GM23338 (cell line): ENCODE data around the gene MRPS34. TPM values are rescaled to one million over a fixed set of nuclear protein-coding genes. Genes with fewer than 3 reads are reported as not detected.

Source experiments
- ATAC-seq: fragments of 200-7000 bp; cut with Tn5 transposase; 3 replicates; pipeline ENCODE4 v1.9.1; 2020
- DNase-seq: peaks from one replicate; pipeline ENCODE4 v3.0.0-alpha.2; 2015; ENCODE audit warnings: low spot score
- H2AFZ ChIP-seq: fragments of 200-600 bp; sonication (generic); 2 replicates; pipeline ENCODE4 v1.8.0; 2016; ENCODE audit warnings: antibody characterized with exemption, mild to moderate bottlenecking, moderate library complexity
- H3F3A ChIP-seq: fragments of 200-600 bp; sonication (generic); replicated peaks from 2 replicates; pipeline ENCODE4 v1.8.0; 2017; ENCODE audit warnings: antibody characterized with exemption, mixed run types, low read depth
- H3K27ac ChIP-seq: fragments of 200-600 bp; sonication (generic); 2 replicates; pipeline ENCODE4 v1.6.1; 2016; ENCODE audit warnings: low read depth
- H3K27me3 ChIP-seq: fragments of 200-600 bp; sonication (generic); 2 replicates; pipeline ENCODE4 v1.8.0; 2016; ENCODE audit warnings: mild to moderate bottlenecking, mixed run types, moderate library complexity; ENCODE audit not compliant: insufficient read depth
- H3K36me3 ChIP-seq: fragments of 200-600 bp; sonication (generic); 2 replicates; pipeline ENCODE4 v1.8.0; 2016; ENCODE audit warnings: mild to moderate bottlenecking; ENCODE audit not compliant: insufficient read depth
- H3K4me1 ChIP-seq: fragments of 200-600 bp; sonication (generic); 2 replicates; pipeline ENCODE4 v1.8.0; 2016; ENCODE audit warnings: mild to moderate bottlenecking, moderate library complexity; ENCODE audit not compliant: insufficient read depth
- H3K4me2 ChIP-seq: fragments of 200-600 bp; sonication (generic); 2 replicates; pipeline ENCODE4 v1.7.1; 2017; ENCODE audit warnings: mixed run types
- H3K4me3 ChIP-seq: fragments of 200-600 bp; sonication (generic); 2 replicates; pipeline ENCODE4 v1.6.1; 2016; ENCODE audit warnings: mixed run types
- H3K79me2 ChIP-seq: fragments of 200-600 bp; sonication (generic); replicated peaks from 2 replicates; pipeline ENCODE4 v1.8.0; 2017; ENCODE audit warnings: mild to moderate bottlenecking; ENCODE audit not compliant: insufficient read depth
- H3K9me2 ChIP-seq: fragments of 200-600 bp; sonication (generic); 2 replicates; pipeline ENCODE4 v1.8.0; 2017; ENCODE audit not compliant: insufficient read depth
- H4K20me1 ChIP-seq: fragments of 200-600 bp; sonication (generic); replicated peaks from 2 replicates; pipeline ENCODE4 v1.8.0; 2017; ENCODE audit warnings: mild to moderate bottlenecking; ENCODE audit not compliant: insufficient read depth
- H3K27ac Mint-ChIP-seq: 2 replicates; pipeline ENCODE4 v1.8.0; 2020; ENCODE audit warnings: inconsistent platforms, mild to moderate bottlenecking, moderate library complexity, mixed read lengths
- H3K27me3 Mint-ChIP-seq: 3 replicates; pipeline ENCODE4 v1.8.0; 2022; ENCODE audit warnings: low read depth, mild to moderate bottlenecking, moderate library complexity, mixed read lengths, inconsistent platforms; ENCODE audit not compliant: insufficient read depth, poor library complexity
- H3K36me3 Mint-ChIP-seq: 3 replicates; pipeline ENCODE4 v1.8.0; 2021; ENCODE audit warnings: low read depth, mild to moderate bottlenecking, inconsistent platforms, moderate library complexity, mixed read lengths
- H3K4me1 Mint-ChIP-seq: 3 replicates; pipeline ENCODE4 v1.8.0; 2020; ENCODE audit warnings: mild to moderate bottlenecking, inconsistent platforms, mixed read lengths
- H3K4me3 Mint-ChIP-seq: 3 replicates; pipeline ENCODE4 v1.8.0; 2021; ENCODE audit warnings: moderate library complexity, mild to moderate bottlenecking, inconsistent platforms, mixed read lengths
- H3K9me3 Mint-ChIP-seq: 3 replicates; pipeline ENCODE4 v1.8.0; 2020; ENCODE audit warnings: moderate library complexity, mild to moderate bottlenecking, inconsistent platforms, mixed read lengths
- CREB1 ChIP-seq: fragments of 250-450 bp; sonication (Bioruptor Pico); IDR thresholded peaks from 2 replicates; pipeline ENCODE4 v1.5.0; 2020; ENCODE audit warnings: low read depth, mild to moderate bottlenecking, moderate library complexity
- EZH2 ChIP-seq: fragments of 200-600 bp; sonication (generic); IDR thresholded peaks from one replicate; pipeline ENCODE4 v1.8.0; 2017; ENCODE audit warnings: antibody characterized with exemption, mild to moderate bottlenecking, low read depth; ENCODE audit not compliant: unreplicated experiment
- EZH2phosphoT487 ChIP-seq: fragments of 200-600 bp; sonication (generic); IDR thresholded peaks from one replicate; pipeline ENCODE4 v1.8.1; 2018; ENCODE audit warnings: antibody characterized with exemption; ENCODE audit not compliant: unreplicated experiment
- JUNB ChIP-seq: IDR thresholded peaks from one replicate; pipeline ENCODE4 v1.6.1; 2016; ENCODE audit warnings: antibody characterized with exemption; ENCODE audit not compliant: unreplicated experiment
- NANOG ChIP-seq: IDR thresholded peaks from 2 replicates; pipeline ENCODE4 v1.6.1; 2016; ENCODE audit warnings: antibody characterized with exemption, borderline replicate concordance
- POLR2AphosphoS5 ChIP-seq: IDR thresholded peaks from 2 replicates; pipeline ENCODE4 v1.6.1; 2016; ENCODE audit warnings: antibody characterized with exemption, low read depth
- REST ChIP-seq: IDR thresholded peaks from one replicate; pipeline ENCODE4 v1.6.1; 2018; ENCODE audit warnings: antibody characterized with exemption; ENCODE audit not compliant: unreplicated experiment
- STAT1 ChIP-seq: IDR thresholded peaks from one replicate; pipeline ENCODE4 v1.6.1; 2016; ENCODE audit warnings: antibody characterized with exemption; ENCODE audit not compliant: unreplicated experiment
- ZNF114 ChIP-seq: fragments of 250-450 bp; sonication (Bioruptor Pico); IDR thresholded peaks from 2 replicates; pipeline ENCODE4 v1.5.0; 2020; ENCODE audit warnings: mild to moderate bottlenecking, moderate library complexity
- ZNF331 ChIP-seq: fragments of 250-450 bp; sonication (Bioruptor Pico); IDR thresholded peaks from 2 replicates; pipeline ENCODE4 v1.5.0; 2020; ENCODE audit warnings: low read depth, mild to moderate bottlenecking, moderate library complexity
- polyA plus RNA-seq: library from polyadenylated mRNA; unstranded; fragments of >200 nt; fragmentation: Nextera tagmentation; extraction: Ambion mirVana; gene quantifications from 2 replicates; pipeline ENCODE4 v1.2.1, GENCODE V29; 2016
- total RNA-seq: library from RNA; depleted of rRNA; stranded (reverse); fragments of >200 nt; shearing (Covaris generic); gene quantifications from 2 replicates; pipeline ENCODE4 v1.2.3, GENCODE V29; 2014
- TF ChIP-seq, protein P1 (sequence below): fragments of 250-450 bp; sonication (Bioruptor Pico); IDR thresholded peaks from 2 replicates; pipeline ENCODE4 v1.5.0; 2020; ENCODE audit warnings: mild to moderate bottlenecking, moderate library complexity
- TF ChIP-seq, protein P2 (sequence below), 2 experiments: fragments of 200-600 bp in 1 of 2; sonication (generic) in 1 of 2; conservative IDR thresholded peaks; 2 replicates each; pipeline versions ENCODE4 v1.5.1 to v1.6.1; 2016 to 2017; ENCODE audit warnings: antibody characterized with exemption in 2 of 2, low read depth in 2 of 2, mild to moderate bottlenecking in 2 of 2, moderate library complexity in 1 of 2
- TF ChIP-seq, protein P3 (sequence below): IDR thresholded peaks from 2 replicates; pipeline ENCODE4 v1.6.1; 2016; ENCODE audit warnings: antibody characterized with exemption

MRPS34 gene
- total and polyA plus RNA-seq, 2 experiments from 2014 or later, result 248 to 391 TPM

DNA sequence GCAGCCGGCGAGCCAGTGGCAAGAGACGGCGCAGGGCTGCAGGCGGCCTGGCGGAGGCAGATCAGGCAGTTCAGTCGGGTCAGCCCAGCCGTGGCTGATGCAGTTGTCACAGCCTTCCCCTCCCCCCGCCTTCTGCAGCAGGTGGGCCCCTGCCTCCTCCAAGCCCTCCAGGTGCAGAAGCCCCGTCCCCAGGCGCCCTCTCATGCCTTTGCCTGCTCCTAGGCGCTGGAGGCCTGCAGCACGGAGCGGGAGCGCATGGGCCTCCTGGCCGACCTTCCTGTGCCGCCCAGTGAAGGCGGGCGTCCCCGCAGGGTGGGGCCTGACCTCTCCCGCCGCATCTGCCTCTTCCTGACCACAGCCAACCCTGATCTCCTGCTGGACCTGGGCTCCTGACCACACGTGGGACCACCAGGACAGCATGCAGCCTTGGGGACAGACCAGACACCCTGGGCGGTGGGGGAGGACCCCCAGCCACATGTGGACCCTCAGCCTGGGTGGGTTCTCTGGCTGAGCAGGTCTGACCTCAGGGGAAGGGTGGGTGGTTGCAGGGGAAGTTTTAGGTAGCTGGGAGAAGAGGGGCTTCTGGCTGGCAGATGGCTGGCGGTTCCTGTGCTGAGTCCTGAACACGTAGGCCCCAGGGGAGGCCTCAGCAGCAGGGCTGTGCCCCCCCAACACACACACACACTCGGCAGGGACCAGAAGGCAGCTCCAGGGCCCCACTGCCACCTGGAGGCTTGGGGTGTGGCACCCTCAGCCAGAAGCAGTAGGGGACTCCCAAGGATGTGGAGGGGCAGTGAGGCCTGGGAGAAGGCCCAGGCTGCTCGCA is 3.1 kb upstream of the MRPS34 start:
- Mint-ChIP-seq H3K36me3 (peaks cover 14% of the 10 kb centered on the region), H3K27me3 (peaks cover 24% of the 10 kb centered on the region), H3K27ac (no peak overlapping the region), H3K4me1 (peaks cover 4% of the 10 kb centered on the region), H3K9me3 (peaks cover 4% of the 10 kb centered on the region; the same call in 2 of the 3 replicates), H3K4me3 (no peak overlapping the region)
- Histone ChIP-seq H3K4me3 (no peak overlapping the region), H3K36me3 (no peaks in the 10 kb centered on the region), H3K4me2 (no peak overlapping the region), H3K4me1 (no peaks in the 10 kb centered on the region), H3K27ac (no peak overlapping the region), H2AFZ (no peak overlapping the region), H3F3A (peaks cover 10% of the 10 kb centered on the region; the same call in 1 of the 2 replicates), H4K20me1 (peaks cover 13% of the 10 kb centered on the region; the same call in 1 of the 2 replicates), H3K79me2 (peaks cover 15% of the 10 kb centered on the region), H3K27me3 (no peaks in the 10 kb centered on the region), H3K9me2 (no peaks in the 10 kb centered on the region)
- DNase-seq (no peak), ATAC-seq (no peak)
- TF ChIP-seq, protein P1, sequence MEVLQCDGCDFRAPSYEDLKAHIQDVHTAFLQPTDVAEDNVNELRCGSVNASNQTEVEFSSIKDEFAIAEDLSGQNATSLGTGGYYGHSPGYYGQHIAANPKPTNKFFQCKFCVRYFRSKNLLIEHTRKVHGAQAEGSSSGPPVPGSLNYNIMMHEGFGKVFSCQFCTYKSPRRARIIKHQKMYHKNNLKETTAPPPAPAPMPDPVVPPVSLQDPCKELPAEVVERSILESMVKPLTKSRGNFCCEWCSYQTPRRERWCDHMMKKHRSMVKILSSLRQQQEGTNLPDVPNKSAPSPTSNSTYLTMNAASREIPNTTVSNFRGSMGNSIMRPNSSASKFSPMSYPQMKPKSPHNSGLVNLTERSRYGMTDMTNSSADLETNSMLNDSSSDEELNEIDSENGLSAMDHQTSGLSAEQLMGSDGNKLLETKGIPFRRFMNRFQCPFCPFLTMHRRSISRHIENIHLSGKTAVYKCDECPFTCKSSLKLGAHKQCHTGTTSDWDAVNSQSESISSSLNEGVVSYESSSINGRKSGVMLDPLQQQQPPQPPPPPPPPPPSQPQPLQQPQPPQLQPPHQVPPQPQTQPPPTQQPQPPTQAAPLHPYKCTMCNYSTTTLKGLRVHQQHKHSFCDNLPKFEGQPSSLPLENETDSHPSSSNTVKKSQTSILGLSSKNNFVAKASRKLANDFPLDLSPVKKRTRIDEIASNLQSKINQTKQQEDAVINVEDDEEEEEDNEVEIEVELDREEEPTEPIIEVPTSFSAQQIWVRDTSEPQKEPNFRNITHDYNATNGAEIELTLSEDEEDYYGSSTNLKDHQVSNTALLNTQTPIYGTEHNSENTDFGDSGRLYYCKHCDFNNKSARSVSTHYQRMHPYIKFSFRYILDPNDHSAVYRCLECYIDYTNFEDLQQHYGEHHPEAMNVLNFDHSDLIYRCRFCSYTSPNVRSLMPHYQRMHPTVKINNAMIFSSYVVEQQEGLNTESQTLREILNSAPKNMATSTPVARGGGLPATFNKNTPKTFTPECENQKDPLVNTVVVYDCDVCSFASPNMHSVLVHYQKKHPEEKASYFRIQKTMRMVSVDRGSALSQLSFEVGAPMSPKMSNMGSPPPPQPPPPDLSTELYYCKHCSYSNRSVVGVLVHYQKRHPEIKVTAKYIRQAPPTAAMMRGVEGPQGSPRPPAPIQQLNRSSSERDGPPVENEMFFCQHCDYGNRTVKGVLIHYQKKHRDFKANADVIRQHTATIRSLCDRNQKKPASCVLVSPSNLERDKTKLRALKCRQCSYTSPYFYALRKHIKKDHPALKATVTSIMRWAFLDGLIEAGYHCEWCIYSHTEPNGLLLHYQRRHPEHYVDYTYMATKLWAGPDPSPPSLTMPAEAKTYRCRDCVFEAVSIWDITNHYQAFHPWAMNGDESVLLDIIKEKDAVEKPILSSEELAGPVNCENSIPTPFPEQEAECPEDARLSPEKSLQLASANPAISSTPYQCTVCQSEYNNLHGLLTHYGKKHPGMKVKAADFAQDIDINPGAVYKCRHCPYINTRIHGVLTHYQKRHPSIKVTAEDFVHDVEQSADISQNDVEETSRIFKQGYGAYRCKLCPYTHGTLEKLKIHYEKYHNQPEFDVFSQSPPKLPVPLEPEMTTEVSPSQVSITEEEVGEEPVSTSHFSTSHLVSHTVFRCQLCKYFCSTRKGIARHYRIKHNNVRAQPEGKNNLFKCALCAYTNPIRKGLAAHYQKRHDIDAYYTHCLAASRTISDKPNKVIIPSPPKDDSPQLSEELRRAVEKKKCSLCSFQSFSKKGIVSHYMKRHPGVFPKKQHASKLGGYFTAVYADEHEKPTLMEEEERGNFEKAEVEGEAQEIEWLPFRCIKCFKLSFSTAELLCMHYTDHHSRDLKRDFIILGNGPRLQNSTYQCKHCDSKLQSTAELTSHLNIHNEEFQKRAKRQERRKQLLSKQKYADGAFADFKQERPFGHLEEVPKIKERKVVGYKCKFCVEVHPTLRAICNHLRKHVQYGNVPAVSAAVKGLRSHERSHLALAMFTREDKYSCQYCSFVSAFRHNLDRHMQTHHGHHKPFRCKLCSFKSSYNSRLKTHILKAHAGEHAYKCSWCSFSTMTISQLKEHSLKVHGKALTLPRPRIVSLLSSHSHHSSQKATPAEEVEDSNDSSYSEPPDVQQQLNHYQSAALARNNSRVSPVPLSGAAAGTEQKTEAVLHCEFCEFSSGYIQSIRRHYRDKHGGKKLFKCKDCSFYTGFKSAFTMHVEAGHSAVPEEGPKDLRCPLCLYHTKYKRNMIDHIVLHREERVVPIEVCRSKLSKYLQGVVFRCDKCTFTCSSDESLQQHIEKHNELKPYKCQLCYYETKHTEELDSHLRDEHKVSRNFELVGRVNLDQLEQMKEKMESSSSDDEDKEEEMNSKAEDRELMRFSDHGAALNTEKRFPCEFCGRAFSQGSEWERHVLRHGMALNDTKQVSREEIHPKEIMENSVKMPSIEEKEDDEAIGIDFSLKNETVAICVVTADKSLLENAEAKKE, result no peak
- TF ChIP-seq ZNF331 (CRISPR knock-in tag) (no peak), EZH2phosphoT487 (no peak), POLR2AphosphoS5 (no peak), STAT1 (no peak), CREB1 (CRISPR knock-in tag) (no peak), EZH2 (no peak), JUNB (no peak), NANOG (no peak), REST (no peak), ZNF114 (CRISPR knock-in tag) (no peak)
- TF ChIP-seq, protein P2, sequence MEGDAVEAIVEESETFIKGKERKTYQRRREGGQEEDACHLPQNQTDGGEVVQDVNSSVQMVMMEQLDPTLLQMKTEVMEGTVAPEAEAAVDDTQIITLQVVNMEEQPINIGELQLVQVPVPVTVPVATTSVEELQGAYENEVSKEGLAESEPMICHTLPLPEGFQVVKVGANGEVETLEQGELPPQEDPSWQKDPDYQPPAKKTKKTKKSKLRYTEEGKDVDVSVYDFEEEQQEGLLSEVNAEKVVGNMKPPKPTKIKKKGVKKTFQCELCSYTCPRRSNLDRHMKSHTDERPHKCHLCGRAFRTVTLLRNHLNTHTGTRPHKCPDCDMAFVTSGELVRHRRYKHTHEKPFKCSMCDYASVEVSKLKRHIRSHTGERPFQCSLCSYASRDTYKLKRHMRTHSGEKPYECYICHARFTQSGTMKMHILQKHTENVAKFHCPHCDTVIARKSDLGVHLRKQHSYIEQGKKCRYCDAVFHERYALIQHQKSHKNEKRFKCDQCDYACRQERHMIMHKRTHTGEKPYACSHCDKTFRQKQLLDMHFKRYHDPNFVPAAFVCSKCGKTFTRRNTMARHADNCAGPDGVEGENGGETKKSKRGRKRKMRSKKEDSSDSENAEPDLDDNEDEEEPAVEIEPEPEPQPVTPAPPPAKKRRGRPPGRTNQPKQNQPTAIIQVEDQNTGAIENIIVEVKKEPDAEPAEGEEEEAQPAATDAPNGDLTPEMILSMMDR (conservative IDR thresholded peaks at IDR 0.05; ENCODE audit: low read depth in 2 of 2), result no peak
- TF ChIP-seq, protein P3, sequence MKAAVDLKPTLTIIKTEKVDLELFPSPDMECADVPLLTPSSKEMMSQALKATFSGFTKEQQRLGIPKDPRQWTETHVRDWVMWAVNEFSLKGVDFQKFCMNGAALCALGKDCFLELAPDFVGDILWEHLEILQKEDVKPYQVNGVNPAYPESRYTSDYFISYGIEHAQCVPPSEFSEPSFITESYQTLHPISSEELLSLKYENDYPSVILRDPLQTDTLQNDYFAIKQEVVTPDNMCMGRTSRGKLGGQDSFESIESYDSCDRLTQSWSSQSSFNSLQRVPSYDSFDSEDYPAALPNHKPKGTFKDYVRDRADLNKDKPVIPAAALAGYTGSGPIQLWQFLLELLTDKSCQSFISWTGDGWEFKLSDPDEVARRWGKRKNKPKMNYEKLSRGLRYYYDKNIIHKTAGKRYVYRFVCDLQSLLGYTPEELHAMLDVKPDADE, result no peak
